UCSD-AML1 (cell line): Measurements from ENCODE around the gene MIA3.
"Not testable (repeated sequence)": the region's sequence is repeated elsewhere in the genome, so short reads cannot be mapped to it uniquely, and the experiment has no call there.

Source experiments
- DNase-seq: peaks from one replicate; lab custom pipeline; 2025; ENCODE audit not compliant: unreplicated experiment; lab: John Stamatoyannopoulos, UW

MIA3 gene

GRCh38 chr1:222665964-222666363 lies 48.1 kb downstream of the MIA3 start:
- no peak for DNase-seq

GRCh38 chr1:222668184-222668583 lies 50.3 kb downstream of the MIA3 start:
- DNase-seq, result not testable (repeated sequence)

- not testable (repeated sequence) for DNase-seq
These were observed 51.2 kb downstream of the MIA3 start for GRCh38 chr1:222669107-222669506.

- no peak for DNase-seq
These were observed 52.2 kb downstream of the MIA3 start for GRCh38 chr1:222670110-222670509.

- DNase-seq, result no peak
These were observed 62.2 kb downstream of the MIA3 start for GRCh38 chr1:222680080-222680479.

GRCh38 chr1:222691016-222691415 lies 73.1 kb downstream of the MIA3 start:
- DNase-seq, result no peak

GRCh38 chr1:222694927-222695326 lies 77.0 kb downstream of the MIA3 start:
- DNase-seq, result no peak

GRCh38 chr1:222696741-222697140 lies 78.8 kb downstream of the MIA3 start:
- no peak for DNase-seq

- no peak for DNase-seq
These were observed 79.3 kb downstream of the MIA3 start for GRCh38 chr1:222697203-222697602.

GRCh38 chr1:222697826-222698225 lies 79.9 kb downstream of the MIA3 start:
- no peak for DNase-seq

- DNase-seq, result no peak
These were observed 84.3 kb downstream of the MIA3 start for GRCh38 chr1:222702210-222702609.

GRCh38 chr1:222704260-222704659 lies 86.4 kb downstream of the MIA3 start:
- no peak for DNase-seq

- DNase-seq, result no peak
These were observed 88.9 kb downstream of the MIA3 start for GRCh38 chr1:222706815-222707214.

GRCh38 chr1:222709700-222710153 lies 91.8 kb downstream of the MIA3 start:
- no peak for DNase-seq

- DNase-seq, result peak; percentile 70
These were observed 93.7 kb downstream of the MIA3 start for GRCh38 chr1:222711319-222712252.

- DNase-seq, result peak; percentile 91
These were observed 94.6 kb downstream of the MIA3 start, which contains the start of the genes AIDA and BROX for GRCh38 chr1:222712253-222713090. Gene AIDA (minus strand): TSS chr1:222712491. CDS start chr1:222712317, 174 bp downstream. Gene BROX (plus strand): TSS chr1:222712564. CDS start chr1:222715700, 3,136 bp downstream.

GRCh38 chr1:222713091-222713961 lies 95.4 kb downstream of the MIA3 start:
- peak; percentile 95 for DNase-seq

- no peak for DNase-seq
These were observed 98.5 kb downstream of the MIA3 start for GRCh38 chr1:222716393-222716792.
